Fibroblast of villous mesenchyme (primary cell): ENCODE measurements around the gene FAXDC2. TPM values are rescaled to one million over a fixed set of nuclear protein-coding genes. Genes with fewer than 3 reads are reported as not detected.

Source experiments
- DNase-seq: peaks from one replicate; pipeline ENCODE4 v3.0.0-alpha.2; 2010; ENCODE audit warnings: low read depth
- H3K4me3 ChIP-seq: 2 replicates; pipeline ENCODE4 v1.5.1; 2011; ENCODE audit warnings: low read depth, mild to moderate bottlenecking, low read length
- total RNA-seq: library from RNA; depleted of rRNA; stranded (reverse); fragments of >200 nt; gene quantifications from 2 replicates; pipeline ENCODE4 v1.2.3, GENCODE V29; 2012
- TF ChIP-seq, protein P1 (sequence below): IDR thresholded peaks from 2 replicates; pipeline ENCODE4 v1.5.1; 2012; ENCODE audit warnings: low read depth, mild to moderate bottlenecking, low read length; ENCODE audit not compliant: insufficient read depth

The FAXDC2 gene
- total RNA-seq, 1 donor: 7.8 TPM

DNA sequence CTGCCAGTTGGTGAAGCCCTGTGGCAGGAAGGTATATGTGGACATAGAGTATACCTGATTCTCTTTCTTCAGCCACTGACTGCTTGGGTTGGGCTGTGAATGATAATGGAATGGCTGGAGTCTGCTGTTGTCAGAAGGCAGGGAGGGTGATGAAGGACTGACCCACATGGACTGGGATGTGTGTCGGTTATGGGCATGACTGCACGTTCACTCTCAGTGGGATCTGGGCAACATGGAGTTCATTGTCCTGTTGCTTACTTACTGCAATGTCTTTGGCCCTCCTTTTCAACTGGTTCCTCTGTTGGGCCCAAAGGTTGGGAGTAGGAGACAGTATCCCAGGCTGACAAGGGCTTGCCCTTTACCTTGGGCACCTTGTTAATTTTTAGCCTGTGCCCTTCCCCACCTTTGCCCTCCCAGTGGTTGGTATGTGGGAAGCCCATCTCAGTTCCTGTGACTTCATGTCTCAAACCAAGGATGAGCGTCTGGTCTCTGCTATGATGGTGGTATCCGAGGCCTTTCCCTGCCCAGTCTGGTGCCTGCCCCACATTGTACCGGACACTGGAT lies 34.6 kb downstream of the FAXDC2 start:
- no peak overlapping the region for H3K4me3 ChIP-seq
- TF ChIP-seq, protein P1, sequence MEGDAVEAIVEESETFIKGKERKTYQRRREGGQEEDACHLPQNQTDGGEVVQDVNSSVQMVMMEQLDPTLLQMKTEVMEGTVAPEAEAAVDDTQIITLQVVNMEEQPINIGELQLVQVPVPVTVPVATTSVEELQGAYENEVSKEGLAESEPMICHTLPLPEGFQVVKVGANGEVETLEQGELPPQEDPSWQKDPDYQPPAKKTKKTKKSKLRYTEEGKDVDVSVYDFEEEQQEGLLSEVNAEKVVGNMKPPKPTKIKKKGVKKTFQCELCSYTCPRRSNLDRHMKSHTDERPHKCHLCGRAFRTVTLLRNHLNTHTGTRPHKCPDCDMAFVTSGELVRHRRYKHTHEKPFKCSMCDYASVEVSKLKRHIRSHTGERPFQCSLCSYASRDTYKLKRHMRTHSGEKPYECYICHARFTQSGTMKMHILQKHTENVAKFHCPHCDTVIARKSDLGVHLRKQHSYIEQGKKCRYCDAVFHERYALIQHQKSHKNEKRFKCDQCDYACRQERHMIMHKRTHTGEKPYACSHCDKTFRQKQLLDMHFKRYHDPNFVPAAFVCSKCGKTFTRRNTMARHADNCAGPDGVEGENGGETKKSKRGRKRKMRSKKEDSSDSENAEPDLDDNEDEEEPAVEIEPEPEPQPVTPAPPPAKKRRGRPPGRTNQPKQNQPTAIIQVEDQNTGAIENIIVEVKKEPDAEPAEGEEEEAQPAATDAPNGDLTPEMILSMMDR: no peak
- DNase-seq: no peak

DNA sequence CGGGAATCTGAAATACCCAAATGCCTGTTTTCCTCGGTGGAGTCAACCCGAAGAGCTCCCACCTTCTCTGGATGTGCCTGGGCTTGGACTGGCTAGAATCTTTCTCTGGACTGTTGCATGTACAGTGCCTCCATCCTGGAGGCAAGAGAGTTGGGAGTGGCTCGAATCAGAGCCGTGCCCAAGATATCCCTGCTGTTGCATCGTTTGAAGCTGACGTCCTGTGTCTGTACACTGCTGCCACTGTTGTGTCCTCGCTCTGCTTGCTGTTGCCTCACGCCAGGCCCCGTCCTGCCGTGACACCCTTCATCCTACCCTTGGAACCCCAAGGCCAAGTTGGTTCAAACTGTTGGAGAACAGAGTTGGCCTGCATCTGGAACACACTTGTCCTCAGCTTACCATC lies 35.4 kb downstream of the FAXDC2 start:
- H3K4me3 ChIP-seq: no peak overlapping the region
- DNase-seq: no peak
- TF ChIP-seq, protein P1: no peak

DNA sequence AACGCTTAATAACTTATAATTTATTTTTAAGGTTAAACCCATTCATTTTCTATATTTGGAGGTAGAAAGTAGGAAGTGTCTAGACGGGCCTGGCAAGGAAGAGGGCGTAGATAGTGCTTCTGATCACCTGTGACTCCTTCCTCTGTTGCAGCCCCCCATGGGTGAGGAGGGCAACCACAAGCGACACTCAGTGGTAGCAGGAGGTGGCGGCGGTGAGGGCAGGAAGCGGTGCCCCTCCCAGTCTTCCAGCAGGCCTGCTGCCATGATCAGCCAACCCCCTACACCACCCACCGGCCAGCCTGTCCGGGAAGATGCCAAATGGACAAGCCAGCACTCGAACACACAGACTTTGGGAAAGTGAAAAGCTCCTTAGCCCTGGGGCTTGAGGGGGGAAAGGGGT lies 36.7 kb downstream of the FAXDC2 start:
- DNase-seq: no peak
- TF ChIP-seq, protein P1: no peak

DNA sequence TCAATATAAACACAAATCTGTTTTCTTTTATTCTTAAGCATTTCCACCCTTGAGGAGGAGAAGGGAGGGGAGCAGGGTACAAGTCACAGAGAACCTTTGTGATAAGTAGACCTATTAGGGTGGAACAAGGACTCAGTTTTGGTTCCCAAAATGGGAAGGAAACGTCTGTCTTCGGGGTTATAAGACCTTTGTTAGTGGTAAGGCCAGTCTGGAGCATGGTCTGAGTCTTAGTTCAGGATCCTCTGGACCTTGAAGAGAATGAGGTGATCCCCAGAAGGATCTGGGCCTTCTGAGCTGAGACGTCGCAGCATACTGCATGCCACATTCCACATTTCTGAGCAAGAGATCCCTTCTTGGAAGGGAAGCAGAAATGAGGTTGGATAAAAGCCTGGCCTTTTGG lies 37.2 kb downstream of the FAXDC2 start:
- no peak for DNase-seq
- no peak overlapping the region for H3K4me3 ChIP-seq
- TF ChIP-seq, protein P1: no peak

More for the DNA sequence above, 36.7 kb downstream of the FAXDC2 start:
- H3K4me3 ChIP-seq: no peak overlapping the region

DNA sequence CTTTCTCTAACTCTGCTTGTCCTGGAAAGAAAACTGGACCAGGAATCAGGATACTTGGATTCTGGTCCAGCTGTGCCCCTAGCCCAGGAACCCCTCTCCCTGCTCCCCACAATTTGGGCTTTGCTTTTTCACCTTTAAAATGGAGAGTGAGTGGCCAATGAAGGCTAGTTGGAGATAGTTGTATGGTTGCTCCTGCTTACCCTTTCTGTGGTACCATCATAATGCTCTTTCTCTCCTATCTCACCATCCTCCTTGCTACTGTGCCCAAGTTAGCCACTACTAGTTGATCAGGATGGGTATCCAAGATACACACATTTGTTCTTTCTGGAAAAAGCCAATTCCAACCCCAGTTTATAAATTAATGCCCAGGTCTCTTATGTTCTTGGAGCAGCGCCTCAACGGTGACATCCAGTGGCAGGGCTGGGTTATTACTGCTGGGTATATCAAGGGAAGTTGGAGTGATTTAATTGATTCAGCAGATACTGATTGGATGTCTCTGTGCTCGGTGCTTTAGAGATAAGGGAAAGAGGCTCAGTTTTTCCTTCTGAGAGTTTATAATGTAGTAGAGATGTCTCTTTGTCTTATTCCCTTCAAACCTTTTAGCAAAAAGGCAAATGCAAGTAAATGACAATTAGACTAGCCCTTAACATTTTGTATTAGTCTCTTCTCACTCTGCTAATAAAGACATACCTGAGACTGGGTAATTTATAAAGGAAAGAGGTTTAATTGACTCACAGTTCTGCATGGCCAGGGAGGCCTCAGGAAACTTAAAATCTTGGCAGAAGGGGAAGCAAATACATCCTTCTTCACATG lies 38.5 kb downstream of the FAXDC2 start:
- H3K4me3 ChIP-seq: no peak overlapping the region
- TF ChIP-seq, protein P1: peak; percentile 96
- DNase-seq: peak; percentile 80

DNA sequence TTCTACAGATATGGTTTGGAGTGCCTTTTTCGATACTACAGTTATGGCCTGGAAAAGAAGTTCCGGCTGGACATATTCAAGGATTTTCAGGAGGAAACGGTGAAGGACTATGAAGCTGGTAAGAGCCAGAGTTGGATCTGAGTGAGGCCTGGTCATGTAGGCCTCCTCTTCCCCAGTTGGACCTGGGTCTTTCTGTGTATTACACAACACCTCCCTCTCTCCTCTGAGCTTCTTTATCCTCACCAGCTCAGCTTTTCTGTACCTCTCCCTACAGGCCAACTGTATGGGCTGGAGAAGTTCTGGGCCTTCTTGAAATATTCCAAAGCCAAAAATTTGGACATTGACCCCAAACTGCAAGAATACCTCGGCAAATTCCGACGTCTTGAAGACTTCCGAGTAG lies 39.2 kb downstream of the FAXDC2 start:
- no peak overlapping the region for H3K4me3 ChIP-seq
- no peak for DNase-seq
- TF ChIP-seq, protein P1: no peak
